HEK293 (cell line): Measurements from ENCODE around the gene INSYN1.

Source experiments
- CTCF ChIA-PET: fragments of 350-600 bp; formaldehyde crosslinking; extraction: SDS; loops from one replicate; lab custom pipeline; 2021; ENCODE audit warnings: antibody characterized with exemption; lab: Yijun Ruan, JAX
- POLR2A ChIA-PET: fragments of 300-600 bp; formaldehyde crosslinking; extraction: SDS; loops from one replicate; lab custom pipeline; 2020; ENCODE audit warnings: antibody characterized with exemption, inconsistent platforms; lab: Yijun Ruan, JAX
- H3K27ac ChIP-seq: fragments of 200-500 bp; sonication (Bioruptor generic); 2 replicates; pipeline ENCODE4 v1.5.1; 2014; ENCODE audit warnings: low read depth, low read length, control low read depth, inconsistent platforms; ENCODE audit errors: extremely low read depth
- H3K36me3 ChIP-seq, 2 experiments: fragments of 200-500 bp in 1 of 2; sonication (Bioruptor generic) in 1 of 2; 1 replicate in 1 of 2; 2 replicates in 1 of 2; pipeline ENCODE4 v1.5.1; 2014 to 2017; ENCODE audit warnings: inconsistent platforms in 2 of 2, low read length in 2 of 2; ENCODE audit not compliant: control insufficient read depth in 2 of 2, insufficient read depth in 1 of 2
- H3K4me1 ChIP-seq: fragments of 200-500 bp; sonication (Bioruptor generic); 2 replicates; pipeline ENCODE4 v1.5.1; 2014; ENCODE audit warnings: mild to moderate bottlenecking, low read length, inconsistent platforms; ENCODE audit not compliant: control insufficient read depth, insufficient read depth
- H3K4me3 ChIP-seq: 2 replicates; pipeline ENCODE4 v1.5.1; 2011; ENCODE audit warnings: low read depth, mild to moderate bottlenecking, control low read depth, low read length, moderate library complexity
- H3K9me3 ChIP-seq: fragments of 200-500 bp; sonication (Bioruptor generic); 2 replicates; pipeline ENCODE4 v1.5.1; 2014; ENCODE audit warnings: low read depth, low read length, inconsistent platforms; ENCODE audit not compliant: control insufficient read depth, insufficient read depth
- ATF2 ChIP-seq: fragments of 450-650 bp; formaldehyde crosslinking; IDR thresholded peaks from 2 replicates; pipeline ENCODE4 v1.5.1; 2016; ENCODE audit warnings: missing biosample characterization, missing genetic modification characterization, low read depth
- GLIS1 ChIP-seq: fragments of 450-650 bp; formaldehyde crosslinking; IDR thresholded peaks from 2 replicates; pipeline ENCODE4 v1.5.1; 2016; ENCODE audit warnings: missing biosample characterization, missing genetic modification characterization
- KLF1 ChIP-seq: fragments of 450-650 bp; formaldehyde crosslinking; IDR thresholded peaks from 2 replicates; pipeline ENCODE4 v1.5.1; 2016; ENCODE audit warnings: missing biosample characterization, missing genetic modification characterization
- KLF10 ChIP-seq: fragments of 450-650 bp; IDR thresholded peaks from 2 replicates; pipeline ENCODE4 v1.5.1; 2018; ENCODE audit warnings: missing biosample characterization, mild to moderate bottlenecking, missing genetic modification characterization
- SCRT1 ChIP-seq: fragments of 450-650 bp; formaldehyde crosslinking; IDR thresholded peaks from 2 replicates; pipeline ENCODE4 v1.5.1; 2016; ENCODE audit warnings: missing biosample characterization, missing genetic modification characterization, borderline replicate concordance
- SETDB1 ChIP-seq: IDR thresholded peaks from one replicate; pipeline ENCODE4 v1.6.1; 2017; ENCODE audit warnings: mild to moderate bottlenecking, low read length, moderate library complexity, mixed read lengths; ENCODE audit not compliant: insufficient read length
- ZBTB48 ChIP-seq: fragments of 450-650 bp; formaldehyde crosslinking; IDR thresholded peaks from 2 replicates; pipeline ENCODE4 v1.5.1; 2016; ENCODE audit warnings: missing biosample characterization, missing genetic modification characterization
- ZFHX2 ChIP-seq: fragments of 450-650 bp; formaldehyde crosslinking; conservative IDR thresholded peaks from 2 replicates; pipeline ENCODE4 v1.5.1; 2016; ENCODE audit warnings: missing biosample characterization, missing genetic modification characterization
- ZIC2 ChIP-seq: fragments of 450-650 bp; formaldehyde crosslinking; IDR thresholded peaks from 2 replicates; pipeline ENCODE4 v1.5.1; 2016; ENCODE audit warnings: missing biosample characterization, missing genetic modification characterization
- ZNF138 ChIP-seq: fragments of 450-650 bp; formaldehyde crosslinking; IDR thresholded peaks from 2 replicates; pipeline ENCODE4 v1.5.1; 2016; ENCODE audit warnings: missing biosample characterization, missing genetic modification characterization, borderline replicate concordance
- ZNF146 ChIP-seq: fragments of 450-650 bp; formaldehyde crosslinking; IDR thresholded peaks from 2 replicates; pipeline ENCODE4 v1.5.1; 2016; ENCODE audit warnings: missing biosample characterization, missing genetic modification characterization
- ZNF157 ChIP-seq: fragments of 450-650 bp; formaldehyde crosslinking; IDR thresholded peaks from 2 replicates; pipeline ENCODE4 v1.5.1; 2016; ENCODE audit warnings: missing biosample characterization, missing genetic modification characterization
- ZNF169 ChIP-seq: fragments of 450-650 bp; formaldehyde crosslinking; IDR thresholded peaks from 2 replicates; pipeline ENCODE4 v1.5.1; 2016; ENCODE audit warnings: missing biosample characterization, missing genetic modification characterization
- ZNF202 ChIP-seq: fragments of 450-650 bp; formaldehyde crosslinking; IDR thresholded peaks from 2 replicates; pipeline ENCODE4 v1.5.1; 2016; ENCODE audit warnings: missing biosample characterization, missing genetic modification characterization, borderline replicate concordance
- ZNF214 ChIP-seq: fragments of 450-650 bp; formaldehyde crosslinking; IDR thresholded peaks from 2 replicates; pipeline ENCODE4 v1.5.1; 2017; ENCODE audit warnings: missing biosample characterization, mild to moderate bottlenecking, missing genetic modification characterization, borderline replicate concordance
- ZNF274 ChIP-seq, 2 experiments: fragments of 200-500 bp in 1 of 2; fragments of 450-650 bp in 1 of 2; sonication (Bioruptor generic) in 1 of 2; formaldehyde crosslinking in 1 of 2; IDR thresholded peaks; 2 replicates each; pipeline versions ENCODE4 v1.5.1 to v1.6.1; 2014 to 2016; ENCODE audit warnings: borderline replicate concordance in 1 of 2, inconsistent platforms in 1 of 2, low read length in 1 of 2, missing biosample characterization in 1 of 2, missing genetic modification characterization in 1 of 2
- ZNF426 ChIP-seq: fragments of 450-650 bp; formaldehyde crosslinking; IDR thresholded peaks from 2 replicates; pipeline ENCODE4 v1.5.1; 2017; ENCODE audit warnings: missing biosample characterization, missing genetic modification characterization, mild to moderate bottlenecking, inconsistent platforms, moderate library complexity
- ZNF473 ChIP-seq: fragments of 450-650 bp; formaldehyde crosslinking; IDR thresholded peaks from 2 replicates; pipeline ENCODE4 v1.5.1; 2017; ENCODE audit warnings: missing biosample characterization, missing genetic modification characterization
- ZNF514 ChIP-seq: fragments of 450-650 bp; formaldehyde crosslinking; IDR thresholded peaks from 2 replicates; pipeline ENCODE4 v1.5.1; 2016; ENCODE audit warnings: missing biosample characterization, missing genetic modification characterization
- ZNF596 ChIP-seq: fragments of 450-650 bp; IDR thresholded peaks from 2 replicates; pipeline ENCODE4 v1.5.0; 2018; ENCODE audit warnings: missing biosample characterization, mild to moderate bottlenecking, missing genetic modification characterization, moderate library complexity
- ZNF600 ChIP-seq: fragments of 450-650 bp; formaldehyde crosslinking; IDR thresholded peaks from 2 replicates; pipeline ENCODE4 v1.5.1; 2016; ENCODE audit warnings: missing biosample characterization, missing genetic modification characterization
- ZNF747 ChIP-seq: fragments of 450-650 bp; formaldehyde crosslinking; IDR thresholded peaks from 2 replicates; pipeline ENCODE4 v1.5.1; 2016; ENCODE audit warnings: missing biosample characterization, missing genetic modification characterization
- TF ChIP-seq, protein P1 (sequence below): fragments of 450-650 bp; formaldehyde crosslinking; IDR thresholded peaks from 2 replicates; pipeline ENCODE4 v1.5.1; 2017; ENCODE audit warnings: missing biosample characterization, missing genetic modification characterization
- TF ChIP-seq, protein P2 (sequence below): fragments of 450-650 bp; formaldehyde crosslinking; IDR thresholded peaks from 2 replicates; pipeline ENCODE4 v1.5.1; 2016; ENCODE audit warnings: missing biosample characterization, missing genetic modification characterization

The INSYN1 gene

GRCh38 chr15:73745073-73745472 is 8.1 kb downstream of the INSYN1 start (continued):
- no peak for TF ChIP-seq ATF2 (tag by site-specific recombination)
- TF ChIP-seq ZBTB48 (tag by site-specific recombination): 0 out of 2 replicates have a peak, but pooled peaks have one; percentile 41
- peak; percentile 97 for TF ChIP-seq ZNF600 (tag by site-specific recombination)
- TF ChIP-seq KLF1 (tag by site-specific recombination): peak; percentile 36; the same call in 1 of the 2 replicates
- TF ChIP-seq, protein P1, sequence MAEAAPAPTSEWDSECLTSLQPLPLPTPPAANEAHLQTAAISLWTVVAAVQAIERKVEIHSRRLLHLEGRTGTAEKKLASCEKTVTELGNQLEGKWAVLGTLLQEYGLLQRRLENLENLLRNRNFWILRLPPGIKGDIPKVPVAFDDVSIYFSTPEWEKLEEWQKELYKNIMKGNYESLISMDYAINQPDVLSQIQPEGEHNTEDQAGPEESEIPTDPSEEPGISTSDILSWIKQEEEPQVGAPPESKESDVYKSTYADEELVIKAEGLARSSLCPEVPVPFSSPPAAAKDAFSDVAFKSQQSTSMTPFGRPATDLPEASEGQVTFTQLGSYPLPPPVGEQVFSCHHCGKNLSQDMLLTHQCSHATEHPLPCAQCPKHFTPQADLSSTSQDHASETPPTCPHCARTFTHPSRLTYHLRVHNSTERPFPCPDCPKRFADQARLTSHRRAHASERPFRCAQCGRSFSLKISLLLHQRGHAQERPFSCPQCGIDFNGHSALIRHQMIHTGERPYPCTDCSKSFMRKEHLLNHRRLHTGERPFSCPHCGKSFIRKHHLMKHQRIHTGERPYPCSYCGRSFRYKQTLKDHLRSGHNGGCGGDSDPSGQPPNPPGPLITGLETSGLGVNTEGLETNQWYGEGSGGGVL (tag by site-specific recombination): peak; percentile 70
- TF ChIP-seq ZFHX2: peak; percentile 85
- TF ChIP-seq, all 188 proteins: peak for 9

DNA sequence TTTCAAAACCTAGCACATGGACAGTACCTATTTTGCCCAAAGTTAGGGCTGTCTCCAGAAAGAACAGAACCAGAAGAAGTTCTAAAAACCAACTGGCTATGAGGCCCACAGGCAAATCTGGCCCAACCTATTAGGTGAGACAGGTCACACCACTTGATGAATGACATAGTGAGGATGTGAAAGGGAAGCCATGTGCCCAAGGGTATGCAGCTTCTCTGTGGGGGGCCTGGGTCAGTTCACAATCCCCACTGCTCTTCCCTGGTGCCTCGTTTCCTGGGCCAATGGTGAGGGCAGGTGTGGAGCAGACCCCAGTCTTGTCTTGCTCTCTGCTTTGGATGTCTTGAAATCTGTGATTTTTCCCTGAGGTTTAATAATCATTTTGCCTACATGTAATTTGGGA is 8.9 kb downstream of the INSYN1 start:
- Histone ChIP-seq H3K36me3 (peaks cover 0 to 5% of the 10 kb centered on the region in 2 experiments; a peak in 1 of 3 replicates), H3K27ac (no peak overlapping the region), H3K9me3 (no peaks in the 10 kb centered on the region), H3K4me3 (no peak overlapping the region), H3K4me1 (peaks cover 2% of the 10 kb centered on the region; the same call in 1 of the 2 replicates)
- peak; percentile 75 for TF ChIP-seq GLIS1 (tag by site-specific recombination)
- no peak for TF ChIP-seq KLF10 (tag by site-specific recombination)
- TF ChIP-seq SCRT1 (tag by site-specific recombination): no peak
- POLR2A ChIA-PET: interaction anchor here (0.6 to 1.1 kb wide), 2 partner anchors 9 to 11 kb away, joined by 3 to 4 read pairs; no protein-coding TSS in a partner anchor
- CTCF ChIA-PET: interaction anchor here (0.6 to 0.7 kb wide), 2 partner anchors 107 to 249 kb away, joined by 4 to 6 read pairs; no protein-coding TSS in a partner anchor

DNA sequence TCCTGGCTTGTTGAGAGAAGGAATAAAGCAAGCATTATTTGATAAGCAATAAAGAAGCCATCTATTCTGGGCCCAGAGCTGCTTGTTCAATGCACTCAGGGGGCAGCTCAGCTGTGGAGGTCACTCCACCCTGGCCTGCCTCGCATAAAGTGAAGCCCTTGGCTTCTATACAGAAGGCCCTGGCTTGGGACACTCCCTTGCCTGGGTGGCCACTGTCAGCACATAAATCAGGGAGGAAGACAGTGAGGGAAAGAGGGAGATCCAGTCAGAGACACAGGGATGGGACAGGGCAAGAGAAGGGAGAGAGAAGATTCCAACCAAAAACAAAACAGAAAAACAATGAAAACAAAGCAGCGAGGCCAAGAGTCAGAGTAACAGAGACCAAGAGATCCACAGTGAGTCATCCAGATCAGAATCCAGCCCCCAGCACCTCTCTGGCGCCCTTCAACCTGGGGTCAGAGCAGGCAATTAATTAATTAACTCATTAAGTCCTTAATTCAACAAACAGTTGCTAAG is 11.8 kb downstream of the INSYN1 start:
- Histone ChIP-seq H3K4me3 (no peak overlapping the region), H3K27ac (no peak overlapping the region), H3K4me1 (peaks cover 2% of the 10 kb centered on the region; the same call in 1 of the 2 replicates), H3K36me3 (peaks cover 0 to 5% of the 10 kb centered on the region in 2 experiments; a peak in 1 of 3 replicates), H3K9me3 (no peaks in the 10 kb centered on the region)
- TF ChIP-seq SETDB1 (no peak), ZNF157 (tag by site-specific recombination) (no peak), ZNF426 (tag by site-specific recombination) (no peak), ZNF146 (tag by site-specific recombination) (no peak), ZNF473 (no peak)
- ChIA-PET CTCF (interaction anchor here (0.6 to 1.1 kb wide), 3 partner anchors 37 to 226 kb away, joined by 3 read pairs; no protein-coding TSS in a partner anchor), POLR2A (no interaction called here)

GRCh38 chr15:73740152-73741048 is 12.8 kb downstream of the INSYN1 start:
- Histone ChIP-seq H3K27ac (no peak overlapping the region), H3K36me3 (peaks cover 0 to 5% of the 10 kb centered on the region in 2 experiments; a peak in 1 of 3 replicates), H3K4me3 (no peak overlapping the region), H3K4me1 (peaks cover 2% of the 10 kb centered on the region; the same call in 1 of the 2 replicates), H3K9me3 (no peaks in the 10 kb centered on the region)
- POLR2A ChIA-PET: no interaction called here
- CTCF ChIA-PET: no interaction called here
- no peak for TF ChIP-seq ZNF514
- TF ChIP-seq ZNF596 (tag by site-specific recombination): no peak
- TF ChIP-seq, protein P2, sequence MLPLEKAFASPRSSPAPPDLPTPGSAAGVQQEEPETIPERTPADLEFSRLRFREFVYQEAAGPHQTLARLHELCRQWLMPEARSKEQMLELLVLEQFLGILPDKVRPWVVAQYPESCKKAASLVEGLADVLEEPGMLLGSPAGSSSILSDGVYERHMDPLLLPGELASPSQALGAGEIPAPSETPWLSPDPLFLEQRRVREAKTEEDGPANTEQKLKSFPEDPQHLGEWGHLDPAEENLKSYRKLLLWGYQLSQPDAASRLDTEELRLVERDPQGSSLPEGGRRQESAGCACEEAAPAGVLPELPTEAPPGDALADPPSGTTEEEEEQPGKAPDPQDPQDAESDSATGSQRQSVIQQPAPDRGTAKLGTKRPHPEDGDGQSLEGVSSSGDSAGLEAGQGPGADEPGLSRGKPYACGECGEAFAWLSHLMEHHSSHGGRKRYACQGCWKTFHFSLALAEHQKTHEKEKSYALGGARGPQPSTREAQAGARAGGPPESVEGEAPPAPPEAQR (tag by site-specific recombination): no peak
- no peak for TF ChIP-seq ZNF138
- TF ChIP-seq ZNF214 (tag by site-specific recombination): no peak
- TF ChIP-seq ZNF274 (IDR thresholded peaks at IDR 0.05; ENCODE audit: low read length): no peak
- no peak for TF ChIP-seq ZNF274 (tag by site-specific recombination; IDR thresholded peaks at IDR 0.05; ENCODE audit: borderline replicate concordance)
- no peak for TF ChIP-seq ZNF202 (tag by site-specific recombination)
- no peak for TF ChIP-seq ZNF169
- TF ChIP-seq ZIC2: no peak
- no peak for TF ChIP-seq ZNF747 (tag by site-specific recombination)
